GM12801 (cell line): ENCODE results near the gene SEMA3F.

Source experiments
- TF ChIP-seq, protein P1 (sequence below): IDR thresholded peaks from one replicate; pipeline ENCODE4 v1.5.1; 2011; ENCODE audit warnings: control low read depth; ENCODE audit not compliant: insufficient read length; ENCODE audit errors: extremely low read depth

SEMA3F gene

GRCh38 chr3:50185230-50185629 is 30.1 kb downstream of the SEMA3F start:
- TF ChIP-seq, protein P1, sequence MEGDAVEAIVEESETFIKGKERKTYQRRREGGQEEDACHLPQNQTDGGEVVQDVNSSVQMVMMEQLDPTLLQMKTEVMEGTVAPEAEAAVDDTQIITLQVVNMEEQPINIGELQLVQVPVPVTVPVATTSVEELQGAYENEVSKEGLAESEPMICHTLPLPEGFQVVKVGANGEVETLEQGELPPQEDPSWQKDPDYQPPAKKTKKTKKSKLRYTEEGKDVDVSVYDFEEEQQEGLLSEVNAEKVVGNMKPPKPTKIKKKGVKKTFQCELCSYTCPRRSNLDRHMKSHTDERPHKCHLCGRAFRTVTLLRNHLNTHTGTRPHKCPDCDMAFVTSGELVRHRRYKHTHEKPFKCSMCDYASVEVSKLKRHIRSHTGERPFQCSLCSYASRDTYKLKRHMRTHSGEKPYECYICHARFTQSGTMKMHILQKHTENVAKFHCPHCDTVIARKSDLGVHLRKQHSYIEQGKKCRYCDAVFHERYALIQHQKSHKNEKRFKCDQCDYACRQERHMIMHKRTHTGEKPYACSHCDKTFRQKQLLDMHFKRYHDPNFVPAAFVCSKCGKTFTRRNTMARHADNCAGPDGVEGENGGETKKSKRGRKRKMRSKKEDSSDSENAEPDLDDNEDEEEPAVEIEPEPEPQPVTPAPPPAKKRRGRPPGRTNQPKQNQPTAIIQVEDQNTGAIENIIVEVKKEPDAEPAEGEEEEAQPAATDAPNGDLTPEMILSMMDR = no peak

DNA sequence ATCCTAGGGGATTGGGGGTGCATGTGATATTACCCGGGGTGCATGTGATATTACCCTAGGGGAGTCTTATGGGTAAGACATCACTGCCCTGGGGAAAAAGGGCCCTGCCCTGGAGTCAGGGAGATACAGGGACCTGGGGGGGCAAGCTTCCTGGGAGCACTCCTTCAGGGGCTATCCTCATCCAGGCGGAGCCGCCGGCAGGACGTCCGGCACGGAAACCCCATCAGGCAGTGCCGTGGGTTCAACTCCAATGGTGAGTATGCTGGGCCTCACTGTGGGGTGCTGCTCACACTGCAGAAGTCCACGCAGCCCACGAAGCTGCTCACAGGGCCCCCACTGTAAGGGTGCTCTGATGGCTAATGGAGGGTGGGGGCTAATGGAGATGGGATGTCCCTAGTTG is 31.0 kb downstream of the SEMA3F start:
- TF ChIP-seq, protein P1 = no peak

DNA sequence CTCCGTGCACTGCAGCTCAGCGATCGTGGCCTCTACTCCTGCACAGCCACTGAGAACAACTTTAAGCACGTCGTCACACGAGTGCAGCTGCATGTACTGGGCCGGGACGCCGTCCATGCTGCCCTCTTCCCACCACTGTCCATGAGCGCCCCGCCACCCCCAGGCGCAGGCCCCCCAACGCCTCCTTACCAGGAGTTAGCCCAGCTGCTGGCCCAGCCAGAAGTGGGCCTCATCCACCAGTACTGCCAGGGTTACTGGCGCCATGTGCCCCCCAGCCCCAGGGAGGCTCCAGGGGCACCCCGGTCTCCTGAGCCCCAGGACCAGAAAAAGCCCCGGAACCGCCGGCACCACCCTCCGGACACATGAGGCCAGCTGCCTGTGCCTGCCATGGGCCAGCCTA is 32.6 kb downstream of the SEMA3F start:
- TF ChIP-seq, protein P1 = no peak

DNA sequence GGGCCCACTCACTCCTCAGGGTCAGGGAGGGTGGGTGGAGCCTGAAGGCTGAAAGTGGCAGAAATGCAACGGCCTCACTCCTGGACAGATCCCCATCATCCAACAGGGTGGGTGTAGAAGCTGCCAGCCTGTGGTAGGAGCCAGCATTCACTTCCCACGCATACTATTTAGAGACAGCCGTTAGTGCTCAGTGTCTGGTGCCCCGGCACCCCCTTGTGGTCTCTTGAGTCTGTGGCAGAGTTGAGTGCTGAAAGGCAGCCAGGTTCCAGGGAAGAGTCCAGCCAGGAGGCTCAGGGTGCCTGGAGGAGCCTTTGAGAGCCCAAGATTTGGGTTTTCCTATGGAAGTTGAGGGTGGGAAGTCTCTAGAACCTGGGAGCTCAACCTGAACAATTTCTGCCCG is 34.1 kb downstream of the SEMA3F start:
- TF ChIP-seq, protein P1 = no peak

GRCh38 chr3:50189989-50190388 is 34.9 kb downstream of the SEMA3F start:
- TF ChIP-seq, protein P1 = no peak

GRCh38 chr3:50190936-50191660 is 36.0 kb downstream of the SEMA3F start, which contains the start of gene GNAT1:
Gene GNAT1 (plus strand): TSS chr3:50191610. CDS start chr3:50191726, 116 bp downstream.
- TF ChIP-seq, protein P1 = no peak

DNA sequence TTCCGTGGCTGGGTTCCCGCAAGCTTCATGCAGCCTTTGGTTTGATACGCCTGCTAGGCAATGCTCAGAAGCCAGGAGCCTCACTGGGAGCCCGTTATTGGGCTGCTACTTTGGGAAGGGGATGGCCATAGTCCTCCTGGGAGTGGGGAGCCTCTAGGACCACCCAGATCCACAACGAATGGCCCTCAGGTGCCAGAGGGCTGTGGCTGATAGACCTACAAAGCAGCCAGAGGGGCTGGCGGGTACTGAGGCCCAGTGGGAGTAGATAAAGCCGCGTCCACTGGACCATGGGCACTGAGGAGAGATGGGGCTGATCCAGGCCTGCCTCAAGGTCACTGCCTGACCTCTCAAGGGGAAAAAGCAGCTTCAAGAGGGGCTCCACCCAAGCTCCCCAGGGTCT is 37.0 kb downstream of the SEMA3F start:
- TF ChIP-seq, protein P1 = no peak
